GM23248 (cell line): ENCODE data around the gene UMAD1.

Experiments
- EZH2 ChIP-seq: fragments of 200-600 bp; sonication (generic); IDR thresholded peaks from 2 replicates; pipeline ENCODE4 v1.6.1; 2018; ENCODE audit warnings: antibody characterized with exemption, mild to moderate bottlenecking; ENCODE audit not compliant: insufficient read depth, poor library complexity, severe bottlenecking
- EZH2phosphoT487 ChIP-seq: fragments of 200-600 bp; sonication (generic); IDR thresholded peaks from 2 replicates; pipeline ENCODE4 v1.6.1; 2018; ENCODE audit warnings: antibody characterized with exemption, moderate library complexity, mild to moderate bottlenecking, low read depth; ENCODE audit not compliant: insufficient read depth

GRCh38 chr7:7805511-7806153 lies 165.1 kb downstream of the UMAD1 start:
- TF ChIP-seq EZH2 (no peak), EZH2phosphoT487 (no peak)
